ENCODE measurements around the gene L1CAM.

The L1CAM gene

GRCh38 chrX:153903991-153904957 is 18.3 kb upstream of the L1CAM start, which contains the start of gene AVPR2 (continued):
- TF ChIP-seq PATZ1 (tag by site-specific recombination; IDR thresholded peaks at IDR 0.05) (no peak), ZFP3 (tag by site-specific recombination; IDR thresholded peaks at IDR 0.05; ENCODE audit: low read depth) (no peak)

GRCh38 chrX:153903238-153903980 is 17.4 kb upstream of the L1CAM start:
- Histone ChIP-seq H3K36me3 (ENCODE audit: control insufficient read depth in 2 of 2, insufficient read depth in 1 of 2, low read length in 2 of 2) (no peaks in the 10 kb centered on the region), H3K27ac (ENCODE audit: extremely low read depth, low read depth, low read length) (no peak overlapping the region), H3K9me3 (ENCODE audit: control insufficient read depth, insufficient read depth, low read depth, low read length) (no peaks in the 10 kb centered on the region; the same call in 1 of the 2 replicates), H3K4me1 (ENCODE audit: control insufficient read depth, insufficient read depth, low read length) (no peaks in the 10 kb centered on the region), H3K4me3 (ENCODE audit: low read depth, low read length) (no peak overlapping the region)
- ChIA-PET CTCF (no interaction called here), POLR2A (no interaction called here)
- no peak for TF ChIP-seq ZNF121 (tag by site-specific recombination; IDR thresholded peaks at IDR 0.05)
- peak; percentile 17; the same call in 1 of the 2 replicates for TF ChIP-seq ZBTB20 (tag by site-specific recombination; IDR thresholded peaks at IDR 0.05)
- TF ChIP-seq KLF17 (tag by site-specific recombination; IDR thresholded peaks at IDR 0.05) = no peak
- TF ChIP-seq ZNF704 (tag by site-specific recombination; IDR thresholded peaks at IDR 0.05) = no peak
- no peak for TF ChIP-seq ZNF791 (tag by site-specific recombination; IDR thresholded peaks at IDR 0.05)
- TF ChIP-seq ZNF16 (tag by site-specific recombination; IDR thresholded peaks at IDR 0.05; ENCODE audit: low read depth) = no peak
- no peak for TF ChIP-seq ZNF629 (tag by site-specific recombination; IDR thresholded peaks at IDR 0.05)
- TF ChIP-seq ZNF580 (tag by site-specific recombination; IDR thresholded peaks at IDR 0.05) = no peak
- no peak for TF ChIP-seq BCL11B (tag by site-specific recombination; IDR thresholded peaks at IDR 0.05; ENCODE audit: low read depth)
- no peak for TF ChIP-seq ZNF391 (tag by site-specific recombination; IDR thresholded peaks at IDR 0.05; ENCODE audit: borderline replicate concordance, low read depth)
- TF ChIP-seq ZNF701 (tag by site-specific recombination; IDR thresholded peaks at IDR 0.05) = no peak
- TF ChIP-seq ZNF707 (tag by site-specific recombination; IDR thresholded peaks at IDR 0.05) = no peak
- no peak for TF ChIP-seq ZNF354C (tag by site-specific recombination; IDR thresholded peaks at IDR 0.05; ENCODE audit: borderline replicate concordance, low read depth)
- no peak for TF ChIP-seq PRDM4 (tag by site-specific recombination; IDR thresholded peaks at IDR 0.05)
- TF ChIP-seq ZNF248 (tag by site-specific recombination; IDR thresholded peaks at IDR 0.05) = no peak
- TF ChIP-seq EGR2 (tag by site-specific recombination; IDR thresholded peaks at IDR 0.05; ENCODE audit: low read depth) = peak; percentile 52; the same call in 1 of the 2 replicates
- TF ChIP-seq ZFHX2 (tag by site-specific recombination; conservative IDR thresholded peaks at IDR 0.05) = peak; percentile 53
- no peak for TF ChIP-seq ZNF473 (tag by site-specific recombination; IDR thresholded peaks at IDR 0.05)
- TF ChIP-seq ZNF596 (tag by site-specific recombination; IDR thresholded peaks at IDR 0.05) = no peak
- no peak for TF ChIP-seq ZNF510 (tag by site-specific recombination; IDR thresholded peaks at IDR 0.05; ENCODE audit: insufficient replicate concordance)
- TF ChIP-seq ATF2 (tag by site-specific recombination; IDR thresholded peaks at IDR 0.05; ENCODE audit: low read depth) = no peak
- TF ChIP-seq ZNF521 (tag by site-specific recombination; IDR thresholded peaks at IDR 0.05) = no peak
- TF ChIP-seq ZNF132 (tag by site-specific recombination; IDR thresholded peaks at IDR 0.05; ENCODE audit: borderline replicate concordance) = no peak

Measured in HEK293 (cell line).